GM23338 (cell line): ENCODE results near the gene IRF2BP1. TPM values are rescaled to one million over a fixed set of nuclear protein-coding genes. Genes with fewer than 3 reads are reported as not detected.

Experiments
- ATAC-seq: fragments of 200-7000 bp; cut with Tn5 transposase; 3 replicates; pipeline ENCODE4 v1.9.1; 2020
- DNase-seq: peaks from one replicate; pipeline ENCODE4 v3.0.0-alpha.2; 2015; ENCODE audit warnings: low spot score
- H2AFZ ChIP-seq: fragments of 200-600 bp; sonication (generic); 2 replicates; pipeline ENCODE4 v1.8.0; 2016; ENCODE audit warnings: antibody characterized with exemption, mild to moderate bottlenecking, moderate library complexity
- H3F3A ChIP-seq: fragments of 200-600 bp; sonication (generic); replicated peaks from 2 replicates; pipeline ENCODE4 v1.8.0; 2017; ENCODE audit warnings: antibody characterized with exemption, mixed run types, low read depth
- H3K27ac ChIP-seq: fragments of 200-600 bp; sonication (generic); 2 replicates; pipeline ENCODE4 v1.6.1; 2016; ENCODE audit warnings: low read depth
- H3K27me3 ChIP-seq: fragments of 200-600 bp; sonication (generic); 2 replicates; pipeline ENCODE4 v1.8.0; 2016; ENCODE audit warnings: mild to moderate bottlenecking, mixed run types, moderate library complexity; ENCODE audit not compliant: insufficient read depth
- H3K36me3 ChIP-seq: fragments of 200-600 bp; sonication (generic); 2 replicates; pipeline ENCODE4 v1.8.0; 2016; ENCODE audit warnings: mild to moderate bottlenecking; ENCODE audit not compliant: insufficient read depth
- H3K4me1 ChIP-seq: fragments of 200-600 bp; sonication (generic); 2 replicates; pipeline ENCODE4 v1.8.0; 2016; ENCODE audit warnings: mild to moderate bottlenecking, moderate library complexity; ENCODE audit not compliant: insufficient read depth
- H3K4me2 ChIP-seq: fragments of 200-600 bp; sonication (generic); 2 replicates; pipeline ENCODE4 v1.7.1; 2017; ENCODE audit warnings: mixed run types
- H3K4me3 ChIP-seq: fragments of 200-600 bp; sonication (generic); 2 replicates; pipeline ENCODE4 v1.6.1; 2016; ENCODE audit warnings: mixed run types
- H3K79me2 ChIP-seq: fragments of 200-600 bp; sonication (generic); replicated peaks from 2 replicates; pipeline ENCODE4 v1.8.0; 2017; ENCODE audit warnings: mild to moderate bottlenecking; ENCODE audit not compliant: insufficient read depth
- H3K9me2 ChIP-seq: fragments of 200-600 bp; sonication (generic); 2 replicates; pipeline ENCODE4 v1.8.0; 2017; ENCODE audit not compliant: insufficient read depth
- H4K20me1 ChIP-seq: fragments of 200-600 bp; sonication (generic); replicated peaks from 2 replicates; pipeline ENCODE4 v1.8.0; 2017; ENCODE audit warnings: mild to moderate bottlenecking; ENCODE audit not compliant: insufficient read depth
- H3K27ac Mint-ChIP-seq: 2 replicates; pipeline ENCODE4 v1.8.0; 2020; ENCODE audit warnings: inconsistent platforms, mild to moderate bottlenecking, moderate library complexity, mixed read lengths
- H3K27me3 Mint-ChIP-seq: 3 replicates; pipeline ENCODE4 v1.8.0; 2022; ENCODE audit warnings: low read depth, mild to moderate bottlenecking, moderate library complexity, mixed read lengths, inconsistent platforms; ENCODE audit not compliant: insufficient read depth, poor library complexity
- H3K36me3 Mint-ChIP-seq: 3 replicates; pipeline ENCODE4 v1.8.0; 2021; ENCODE audit warnings: low read depth, mild to moderate bottlenecking, inconsistent platforms, moderate library complexity, mixed read lengths
- H3K4me1 Mint-ChIP-seq: 3 replicates; pipeline ENCODE4 v1.8.0; 2020; ENCODE audit warnings: mild to moderate bottlenecking, inconsistent platforms, mixed read lengths
- H3K4me3 Mint-ChIP-seq: 3 replicates; pipeline ENCODE4 v1.8.0; 2021; ENCODE audit warnings: moderate library complexity, mild to moderate bottlenecking, inconsistent platforms, mixed read lengths
- H3K9me3 Mint-ChIP-seq: 3 replicates; pipeline ENCODE4 v1.8.0; 2020; ENCODE audit warnings: moderate library complexity, mild to moderate bottlenecking, inconsistent platforms, mixed read lengths
- EZH2phosphoT487 ChIP-seq: fragments of 200-600 bp; sonication (generic); IDR thresholded peaks from one replicate; pipeline ENCODE4 v1.8.1; 2018; ENCODE audit warnings: antibody characterized with exemption; ENCODE audit not compliant: unreplicated experiment
- JUNB ChIP-seq: IDR thresholded peaks from one replicate; pipeline ENCODE4 v1.6.1; 2016; ENCODE audit warnings: antibody characterized with exemption; ENCODE audit not compliant: unreplicated experiment
- NANOG ChIP-seq: IDR thresholded peaks from 2 replicates; pipeline ENCODE4 v1.6.1; 2016; ENCODE audit warnings: antibody characterized with exemption, borderline replicate concordance
- POLR2AphosphoS5 ChIP-seq: IDR thresholded peaks from 2 replicates; pipeline ENCODE4 v1.6.1; 2016; ENCODE audit warnings: antibody characterized with exemption, low read depth
- STAT1 ChIP-seq: IDR thresholded peaks from one replicate; pipeline ENCODE4 v1.6.1; 2016; ENCODE audit warnings: antibody characterized with exemption; ENCODE audit not compliant: unreplicated experiment
- ZNF114 ChIP-seq: fragments of 250-450 bp; sonication (Bioruptor Pico); IDR thresholded peaks from 2 replicates; pipeline ENCODE4 v1.5.0; 2020; ENCODE audit warnings: mild to moderate bottlenecking, moderate library complexity
- ZNF331 ChIP-seq: fragments of 250-450 bp; sonication (Bioruptor Pico); IDR thresholded peaks from 2 replicates; pipeline ENCODE4 v1.5.0; 2020; ENCODE audit warnings: low read depth, mild to moderate bottlenecking, moderate library complexity
- polyA plus RNA-seq: library from polyadenylated mRNA; unstranded; fragments of >200 nt; fragmentation: Nextera tagmentation; extraction: Ambion mirVana; gene quantifications from 2 replicates; pipeline ENCODE4 v1.2.1, GENCODE V29; 2016
- total RNA-seq: library from RNA; depleted of rRNA; stranded (reverse); fragments of >200 nt; shearing (Covaris generic); gene quantifications from 2 replicates; pipeline ENCODE4 v1.2.3, GENCODE V29; 2014
- TF ChIP-seq, protein P1 (sequence below): IDR thresholded peaks from one replicate; pipeline ENCODE4 v1.6.1; 2018; ENCODE audit warnings: antibody characterized with exemption; ENCODE audit not compliant: unreplicated experiment
- TF ChIP-seq, protein P2 (sequence below): IDR thresholded peaks from 2 replicates; pipeline ENCODE4 v1.6.1; 2016; ENCODE audit warnings: antibody characterized with exemption

The IRF2BP1 gene
- total and polyA plus RNA-seq, 2 experiments from 2014 or later = 10.4 to 41.6 TPM

DNA sequence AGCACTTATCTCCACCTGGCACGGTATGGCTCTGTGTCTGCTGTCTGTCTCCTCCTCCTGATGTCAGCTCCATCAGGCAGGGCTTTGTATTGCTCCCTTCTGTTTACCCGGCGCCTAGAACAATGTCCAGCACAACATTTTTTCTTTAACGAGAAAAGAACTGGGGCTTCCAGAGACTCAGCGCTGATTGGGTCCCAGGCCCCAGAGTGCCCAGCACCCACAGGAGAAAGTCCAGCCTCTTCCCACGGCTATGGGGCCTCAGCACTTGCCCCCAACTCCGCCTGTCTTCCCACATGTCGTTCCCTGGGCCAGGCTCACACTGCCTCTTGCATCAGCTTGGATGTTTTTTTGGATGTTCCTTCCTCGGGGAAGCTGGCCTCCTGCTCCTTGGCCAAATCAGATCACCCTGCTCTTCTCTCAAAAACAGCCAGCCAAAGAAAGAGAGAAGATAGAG lies 9.6 kb upstream of the IRF2BP1 start (continued):
- no peak for TF ChIP-seq ZNF114 (CRISPR knock-in tag)
- no peak for TF ChIP-seq NANOG
- TF ChIP-seq JUNB = no peak

DNA sequence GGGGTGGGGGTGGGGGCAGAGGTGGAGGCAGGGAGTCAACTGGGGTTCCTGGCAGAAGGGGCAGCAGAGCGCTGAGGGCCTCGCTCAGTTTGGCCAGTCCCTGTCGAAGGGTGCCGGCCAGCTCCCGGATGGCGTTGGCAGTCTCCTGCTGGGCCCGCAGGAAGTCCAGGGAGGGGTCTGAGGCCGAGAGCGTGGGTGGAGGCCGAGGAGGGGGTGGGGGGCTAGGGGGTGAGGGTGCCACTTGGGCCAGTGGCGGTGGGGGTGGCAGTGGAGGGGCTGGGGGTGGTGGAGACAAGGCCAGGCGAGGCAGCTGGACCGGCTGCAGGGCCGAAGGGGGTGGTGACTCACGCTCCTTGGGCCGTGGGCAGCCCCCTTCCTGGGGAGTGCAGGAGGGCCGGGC lies 4.9 kb upstream of the IRF2BP1 start:
- ATAC-seq = no peak
- peaks cover 10% of the 10 kb centered on the region for H3K36me3 Mint-ChIP-seq

DNA sequence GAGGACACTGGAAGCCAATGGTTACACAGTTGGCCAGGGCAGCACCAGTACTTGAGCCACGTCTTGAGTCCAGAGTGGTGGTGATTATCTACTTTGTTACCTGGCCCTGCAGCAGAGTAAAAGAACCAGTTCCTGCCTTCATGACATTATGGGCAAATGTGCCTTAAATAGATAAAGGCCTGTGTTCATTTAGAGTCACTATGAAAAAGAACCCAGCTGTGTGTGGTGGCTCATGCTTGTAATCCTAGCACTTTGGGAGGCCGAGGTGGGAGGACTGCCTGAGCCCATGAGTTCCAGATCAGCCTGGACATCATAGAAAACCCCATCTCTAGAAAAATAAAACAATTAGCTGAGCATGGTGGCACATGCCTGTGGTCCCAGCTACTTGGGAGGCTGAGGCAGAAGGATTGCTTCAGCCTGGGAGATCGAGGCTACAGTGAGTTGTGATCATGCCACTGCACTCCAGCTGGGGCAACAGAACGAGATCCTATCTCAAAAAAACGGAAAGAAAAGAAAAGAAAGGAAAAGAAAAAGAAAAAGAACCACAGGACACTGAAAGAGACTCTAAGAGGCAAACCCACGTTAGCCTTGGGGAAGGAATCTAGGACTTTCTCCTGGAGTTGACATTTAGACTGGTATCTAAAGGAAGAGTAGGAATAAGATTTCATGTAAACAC lies 3.4 kb upstream of the IRF2BP1 start:
- H3K27ac Mint-ChIP-seq = no peak overlapping the region
- H3K4me3 Mint-ChIP-seq = no peak overlapping the region
- H3K9me3 Mint-ChIP-seq = no peaks in the 10 kb centered on the region
- Histone ChIP-seq H3K9me2 (no peaks in the 10 kb centered on the region), H3K4me1 (peaks cover 9% of the 10 kb centered on the region; the same call in 1 of the 2 replicates), H3K4me2 (no peak overlapping the region), H3K27ac (no peak overlapping the region), H3K36me3 (no peaks in the 10 kb centered on the region), H2AFZ (no peak overlapping the region), H3K27me3 (no peaks in the 10 kb centered on the region), H3F3A (peaks cover 6% of the 10 kb centered on the region; the same call in 1 of the 2 replicates), H4K20me1 (no peaks in the 10 kb centered on the region; the same call in 1 of the 2 replicates), H3K4me3 (no peak overlapping the region), H3K79me2 (0 out of 2 replicates have a peak, but pooled peaks cover 5% of the 10 kb centered on the region)
- peaks cover 9% of the 10 kb centered on the region for H3K4me1 Mint-ChIP-seq
- peaks cover 11% of the 10 kb centered on the region for H3K27me3 Mint-ChIP-seq
- ATAC-seq = no peak
- H3K36me3 Mint-ChIP-seq = no peaks in the 10 kb centered on the region
- no peak for DNase-seq
- TF ChIP-seq ZNF114 (CRISPR knock-in tag) (no peak), STAT1 (no peak), NANOG (no peak), ZNF331 (CRISPR knock-in tag) (no peak), POLR2AphosphoS5 (no peak), JUNB (no peak)
- TF ChIP-seq, protein P1, sequence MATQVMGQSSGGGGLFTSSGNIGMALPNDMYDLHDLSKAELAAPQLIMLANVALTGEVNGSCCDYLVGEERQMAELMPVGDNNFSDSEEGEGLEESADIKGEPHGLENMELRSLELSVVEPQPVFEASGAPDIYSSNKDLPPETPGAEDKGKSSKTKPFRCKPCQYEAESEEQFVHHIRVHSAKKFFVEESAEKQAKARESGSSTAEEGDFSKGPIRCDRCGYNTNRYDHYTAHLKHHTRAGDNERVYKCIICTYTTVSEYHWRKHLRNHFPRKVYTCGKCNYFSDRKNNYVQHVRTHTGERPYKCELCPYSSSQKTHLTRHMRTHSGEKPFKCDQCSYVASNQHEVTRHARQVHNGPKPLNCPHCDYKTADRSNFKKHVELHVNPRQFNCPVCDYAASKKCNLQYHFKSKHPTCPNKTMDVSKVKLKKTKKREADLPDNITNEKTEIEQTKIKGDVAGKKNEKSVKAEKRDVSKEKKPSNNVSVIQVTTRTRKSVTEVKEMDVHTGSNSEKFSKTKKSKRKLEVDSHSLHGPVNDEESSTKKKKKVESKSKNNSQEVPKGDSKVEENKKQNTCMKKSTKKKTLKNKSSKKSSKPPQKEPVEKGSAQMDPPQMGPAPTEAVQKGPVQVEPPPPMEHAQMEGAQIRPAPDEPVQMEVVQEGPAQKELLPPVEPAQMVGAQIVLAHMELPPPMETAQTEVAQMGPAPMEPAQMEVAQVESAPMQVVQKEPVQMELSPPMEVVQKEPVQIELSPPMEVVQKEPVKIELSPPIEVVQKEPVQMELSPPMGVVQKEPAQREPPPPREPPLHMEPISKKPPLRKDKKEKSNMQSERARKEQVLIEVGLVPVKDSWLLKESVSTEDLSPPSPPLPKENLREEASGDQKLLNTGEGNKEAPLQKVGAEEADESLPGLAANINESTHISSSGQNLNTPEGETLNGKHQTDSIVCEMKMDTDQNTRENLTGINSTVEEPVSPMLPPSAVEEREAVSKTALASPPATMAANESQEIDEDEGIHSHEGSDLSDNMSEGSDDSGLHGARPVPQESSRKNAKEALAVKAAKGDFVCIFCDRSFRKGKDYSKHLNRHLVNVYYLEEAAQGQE = no peak

More for the DNA sequence above, 4.9 kb upstream of the IRF2BP1 start:
- Histone ChIP-seq H3F3A (peaks cover 6% of the 10 kb centered on the region; the same call in 1 of the 2 replicates), H3K79me2 (no peaks in the 10 kb centered on the region), H3K4me3 (no peak overlapping the region), H3K27me3 (no peaks in the 10 kb centered on the region), H4K20me1 (no peaks in the 10 kb centered on the region; the same call in 1 of the 2 replicates), H3K27ac (no peak overlapping the region), H2AFZ (no peak overlapping the region), H3K36me3 (no peaks in the 10 kb centered on the region), H3K4me1 (peaks cover 3% of the 10 kb centered on the region; the same call in 1 of the 2 replicates), H3K4me2 (no peak overlapping the region), H3K9me2 (no peaks in the 10 kb centered on the region)
- TF ChIP-seq, protein P2, sequence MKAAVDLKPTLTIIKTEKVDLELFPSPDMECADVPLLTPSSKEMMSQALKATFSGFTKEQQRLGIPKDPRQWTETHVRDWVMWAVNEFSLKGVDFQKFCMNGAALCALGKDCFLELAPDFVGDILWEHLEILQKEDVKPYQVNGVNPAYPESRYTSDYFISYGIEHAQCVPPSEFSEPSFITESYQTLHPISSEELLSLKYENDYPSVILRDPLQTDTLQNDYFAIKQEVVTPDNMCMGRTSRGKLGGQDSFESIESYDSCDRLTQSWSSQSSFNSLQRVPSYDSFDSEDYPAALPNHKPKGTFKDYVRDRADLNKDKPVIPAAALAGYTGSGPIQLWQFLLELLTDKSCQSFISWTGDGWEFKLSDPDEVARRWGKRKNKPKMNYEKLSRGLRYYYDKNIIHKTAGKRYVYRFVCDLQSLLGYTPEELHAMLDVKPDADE = no peak
- no peak for TF ChIP-seq STAT1
- no peak for TF ChIP-seq EZH2phosphoT487
- Mint-ChIP-seq H3K27me3 (peaks cover 11% of the 10 kb centered on the region), H3K9me3 (no peaks in the 10 kb centered on the region; the same call in 2 of the 3 replicates), H3K27ac (no peak overlapping the region), H3K4me1 (peaks cover 6% of the 10 kb centered on the region), H3K4me3 (no peak overlapping the region)
- no peak for DNase-seq
